K562 (cell line): ENCODE data around the gene USP2. TPM values are rescaled to one million over a fixed set of nuclear protein-coding genes. Genes with fewer than 3 reads are reported as not detected.

Experiments
- ATAC-seq: fragments of 200-7000 bp; cut with Tn5 transposase; 3 replicates; pipeline ENCODE4 v1.9.1; 2020; ENCODE audit warnings: moderate library complexity
- BruUV-seq: library from RNA; stranded (reverse); fragments of 400-500 nt; replicated peaks from 2 replicates; lab custom pipeline; 2021; lab: Mats Ljungman, UMichigan
- CTCF ChIA-PET: fragments of 300-600 bp; formaldehyde crosslinking; extraction: SDS; loops from one replicate; lab custom pipeline; 2021; ENCODE audit warnings: low intra/inter-chr PET ratio; lab: Yijun Ruan, JAX
- POLR2A ChIA-PET: fragments of 300-600, 350-650 bp; sonication (Branson Sonifier 250); formaldehyde crosslinking; extraction: SDS; loops from one replicate; lab custom pipeline; 2021; ENCODE audit warnings: antibody characterized with exemption, inconsistent platforms; lab: Yijun Ruan, JAX
- DNase-seq, 4 experiments: peaks; one replicate each; pipeline versions ENCODE4 v3.0.0 to v3.0.0-alpha.2; 2011 to 2018; ENCODE audit warnings: low spot score in 3 of 4, mixed read lengths in 3 of 4; ENCODE audit errors: extremely low read depth in 1 of 4
- FAIRE-seq: peaks from 2 replicates; lab custom pipeline; 2011; peaks lifted over from hg19 to GRCh38; lab: Jason Lieb, UNC
- H2AFZ ChIP-seq: 2 replicates; pipeline ENCODE4 v1.6.0; 2011; ENCODE audit warnings: low read depth, low read length, control low read depth, inconsistent platforms
- H3K27ac ChIP-seq: fragments of 200-600 bp; 3 replicates; pipeline ENCODE4 v1.8.0; 2011; ENCODE audit warnings: low read depth, mild to moderate bottlenecking, control low read depth, inconsistent platforms, low read length, moderate library complexity, mixed read lengths; ENCODE audit errors: extremely low read depth
- H3K27me3 ChIP-seq, 2 experiments: fragments of 300-600 bp in 1 of 2; 2 replicates in 1 of 2; 3 replicates in 1 of 2; pipeline versions ENCODE4 v1.6.0 to v1.8.0; 2011; ENCODE audit warnings: inconsistent platforms in 2 of 2, low read length in 2 of 2, mild to moderate bottlenecking in 1 of 2, mixed read lengths in 1 of 2, moderate library complexity in 1 of 2; ENCODE audit not compliant: control insufficient read depth in 2 of 2, insufficient read depth in 2 of 2
- H3K36me3 ChIP-seq: fragments of 300-600 bp; 3 replicates; pipeline ENCODE4 v1.8.0; 2011; ENCODE audit warnings: mild to moderate bottlenecking, low read length, inconsistent platforms; ENCODE audit not compliant: control insufficient read depth, insufficient read depth
- H3K4me1 ChIP-seq, 2 experiments: fragments of 200-600 bp in 1 of 2; replicated peaks in 1 of 2; 2 replicates in 1 of 2; 3 replicates in 1 of 2; pipeline versions ENCODE4 v1.5.1 to v1.8.0; 2011; ENCODE audit warnings: inconsistent platforms in 2 of 2, low read length in 2 of 2, mild to moderate bottlenecking in 1 of 2, mixed read lengths in 1 of 2, moderate library complexity in 1 of 2; ENCODE audit not compliant: control insufficient read depth in 2 of 2, insufficient read depth in 2 of 2
- H3K4me2 ChIP-seq: 2 replicates; pipeline ENCODE4 v1.6.1; 2011; ENCODE audit warnings: low read length, control low read depth, inconsistent platforms, mixed read lengths; ENCODE audit not compliant: insufficient read depth
- H3K4me3 ChIP-seq: fragments of 200-600 bp; sonication (generic), shearing (Covaris generic); 2 replicates; pipeline ENCODE4 v1.5.1; 2016; ENCODE audit warnings: control low read depth, inconsistent platforms
- H3K79me2 ChIP-seq: fragments of 200-600 bp; 3 replicates; pipeline ENCODE4 v1.8.0; 2011; ENCODE audit warnings: low read length, inconsistent platforms; ENCODE audit not compliant: control insufficient read depth, insufficient read depth
- H3K9ac ChIP-seq, 2 experiments: 2 replicates each; pipeline versions ENCODE4 v1.6.0 to v1.6.1; 2011; ENCODE audit warnings: low read depth in 2 of 2, low read length in 2 of 2, control low read depth in 1 of 2, inconsistent platforms in 1 of 2, mild to moderate bottlenecking in 1 of 2, mixed read lengths in 1 of 2; ENCODE audit not compliant: insufficient read depth in 1 of 2
- H3K9me1 ChIP-seq: one replicate; pipeline ENCODE4 v1.6.0; 2011; ENCODE audit warnings: inconsistent platforms, mild to moderate bottlenecking, low read length, moderate library complexity; ENCODE audit not compliant: control insufficient read depth, insufficient read depth
- H3K9me3 ChIP-seq: replicated peaks from 2 replicates; pipeline ENCODE4 v1.5.1; 2011; ENCODE audit warnings: low read depth, low read length, inconsistent platforms; ENCODE audit not compliant: control insufficient read depth, insufficient read depth
- H4K20me1 ChIP-seq: replicated peaks from 2 replicates; pipeline ENCODE4 v1.6.1; 2011; ENCODE audit warnings: low read length, inconsistent platforms, mixed read lengths; ENCODE audit not compliant: control insufficient read depth, insufficient read depth
- ATF4 ChIP-seq: fragments of 450-650 bp; formaldehyde crosslinking; IDR thresholded peaks from 2 replicates; pipeline ENCODE4 v1.4.0; 2022; ENCODE audit warnings: mild to moderate bottlenecking, moderate library complexity
- ETV5 ChIP-seq: sonication (generic); formaldehyde crosslinking; IDR thresholded peaks from 2 replicates; pipeline ENCODE4 v1.4.0; 2020; ENCODE audit warnings: low read depth, mild to moderate bottlenecking, missing genetic modification reagents
- HMGN3 ChIP-seq: IDR thresholded peaks from 2 replicates; pipeline ENCODE4 v1.6.1; 2011; ENCODE audit warnings: borderline replicate concordance, low read depth, mild to moderate bottlenecking, mixed read lengths, low read length; ENCODE audit not compliant: insufficient read length; ENCODE audit errors: extremely low read depth
- HNRNPL ChIP-seq: fragments of 200-400 bp; formaldehyde crosslinking; IDR thresholded peaks from 2 replicates; pipeline ENCODE4 v1.6.1; 2017; ENCODE audit warnings: low read depth, mild to moderate bottlenecking, low read length
- NR2C2 ChIP-seq, 2 experiments: fragments of 200-800 bp in 1 of 2; sonication (Bioruptor generic) in 1 of 2; sonication (generic) in 1 of 2; formaldehyde crosslinking in 1 of 2; IDR thresholded peaks; 2 replicates each; pipeline versions ENCODE4 v1.6.1 to v1.8.0; 2016 to 2022; ENCODE audit warnings: mild to moderate bottlenecking in 1 of 2, missing compliant biosample characterization in 1 of 2, missing genetic modification characterization in 1 of 2, missing genetic modification reagents in 1 of 2
- PHF8 ChIP-seq: fragments of 200-600 bp; sonication (generic); IDR thresholded peaks from 2 replicates; pipeline ENCODE4 v1.6.1; 2012; ENCODE audit warnings: mixed run types, mild to moderate bottlenecking, inconsistent platforms, low read length, moderate library complexity, borderline replicate concordance
- POLR2AphosphoS2 ChIP-seq: IDR thresholded peaks from 2 replicates; pipeline ENCODE4 v1.6.1; 2012; ENCODE audit warnings: low read length, improper control_type of control experiment
- RERE ChIP-seq: sonication (generic); formaldehyde crosslinking; IDR thresholded peaks from 2 replicates; pipeline ENCODE4 v1.8.0; 2023; ENCODE audit warnings: missing genetic modification reagents, mild to moderate bottlenecking, borderline replicate concordance
- ZNF282 ChIP-seq: sonication (generic); formaldehyde crosslinking; IDR thresholded peaks from 2 replicates; pipeline ENCODE4 v1.8.1; 2023; ENCODE audit warnings: missing genetic modification reagents
- ZNF354B ChIP-seq: fragments of 250-450 bp; sonication (Bioruptor Pico); IDR thresholded peaks from 2 replicates; pipeline ENCODE4 v1.4.0; 2020
- ZNF695 ChIP-seq: fragments of 450-650 bp; formaldehyde crosslinking; IDR thresholded peaks from 2 replicates; pipeline ENCODE4 v1.4.0; 2020; ENCODE audit warnings: mild to moderate bottlenecking, moderate library complexity
- WGBS: fragments of 100-300 bp; shearing (Covaris generic); methylation state at CpG from one replicate; pipeline ENCODE4 v1.1.6; 2016; ENCODE audit warnings: low coverage, mixed read lengths; ENCODE audit not compliant: insufficient coverage; ENCODE audit errors: missing lambda C conversion rate; 5-methylcytosine and 5-hydroxymethylcytosine counted together
- in situ Hi-C: fragments of 300-500 bp; cut with MboI; formaldehyde crosslinking; loops from 4 replicates; pipeline ENCODE4 v1.15.0; 2018; ENCODE audit warnings: inconsistent platforms, mixed read lengths
- intact Hi-C: fragments of 100-400 bp; cut with micrococcal nuclease; formaldehyde crosslinking; loops from 2 replicates; pipeline ENCODE4 v1.14.2; 2022
- polyA plus RNA-seq, 8 experiments: library from polyadenylated mRNA; depleted of rRNA in 4 of 8; stranded (reverse) in 5 of 8; unstranded in 3 of 8; fragments of >200 nt; fragmentation: Nextera tagmentation in 2 of 8; fragmentation: Illumina TruSeq in 1 of 8; extraction: Ambion mirVana in 2 of 8; extraction: Trizol in 1 of 8; gene quantifications; 2 replicates each; pipeline versions ENCODE4 v1.2.1 to v1.2.3, GENCODE V29; 2011 to 2014; ENCODE audit warnings: inconsistent platforms in 1 of 8, missing spikeins in 1 of 8
- total RNA-seq, 7 experiments: library from RNA; depleted of rRNA in 6 of 7; stranded (reverse); fragments of >200 nt in 6 of 7; fragmentation: Illumina TruSeq in 2 of 7; extraction: Trizol in 2 of 7; gene quantifications; 2 replicates each; pipeline versions ENCODE4 v1.2.1 to v1.2.3, GENCODE V29; 2011 to 2021; ENCODE audit warnings: low replicate concordance in 1 of 7
- TF ChIP-seq, protein P1 (sequence below), 2 experiments: IDR thresholded peaks; 2 replicates each; pipeline ENCODE4 v1.6.1; 2011; ENCODE audit warnings: borderline replicate concordance in 1 of 2, control low read depth in 1 of 2, low read depth in 1 of 2, low read length in 1 of 2, mild to moderate bottlenecking in 1 of 2, mixed read lengths in 1 of 2, moderate library complexity in 1 of 2; ENCODE audit not compliant: insufficient read depth in 1 of 2, insufficient read length in 1 of 2, poor library complexity in 1 of 2, severe bottlenecking in 1 of 2; ENCODE audit errors: extremely low read depth in 1 of 2

USP2 gene
- total and polyA plus RNA-seq, 9 of the 15 experiments (the other 6 are each of a cell fraction or from before 2014, with no cell fraction given), result 2.8 to 16.9 (median 3.9) TPM

DNA sequence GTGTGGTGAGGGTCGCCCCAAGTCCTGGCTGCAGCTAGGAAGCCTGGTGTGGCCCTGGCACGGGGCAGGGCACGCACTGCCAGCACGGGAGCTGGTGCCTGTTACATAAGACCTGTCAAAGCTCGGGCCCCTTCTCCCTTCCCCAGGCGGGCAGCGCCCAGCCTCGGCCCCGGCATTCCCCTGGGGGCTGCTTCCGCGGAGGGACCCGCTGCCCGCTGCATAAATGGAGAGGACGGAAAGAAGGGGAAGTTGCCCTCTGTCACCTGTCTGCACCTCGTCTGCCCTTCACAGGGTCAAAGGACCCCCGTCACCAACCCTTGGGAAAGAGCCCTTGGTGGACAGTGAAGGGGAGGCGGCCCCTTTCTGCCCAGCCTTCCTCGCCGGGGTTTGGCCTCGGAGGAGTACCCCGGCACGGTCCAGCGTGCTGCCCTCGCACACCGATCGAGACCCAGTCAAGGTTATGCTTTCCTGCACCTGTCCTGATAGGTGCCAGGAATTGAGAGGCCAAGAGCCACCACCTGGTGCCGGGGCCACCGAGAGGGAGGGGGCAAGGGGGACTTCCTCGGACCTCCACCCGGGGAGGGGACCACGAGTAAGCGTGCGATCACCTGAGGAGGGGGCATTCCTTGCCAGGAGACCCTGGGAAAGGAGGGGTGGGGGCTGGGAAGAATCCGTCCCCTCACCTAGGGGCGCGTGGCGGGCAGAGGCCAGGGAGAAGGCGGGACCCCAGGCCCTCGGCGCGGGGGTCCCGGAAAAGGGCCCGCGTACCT is 18.2 kb downstream of the USP2 start:
- H3K79me2 ChIP-seq, result peaks cover 18% of the 10 kb centered on the region; the same call in 2 of the 3 replicates
- no peaks in the 10 kb centered on the region for H3K27me3 ChIP-seq
- intact Hi-C loops, result no loop called here
- CTCF ChIA-PET, result no interaction called here
- peaks cover 56 to 57% of the 10 kb centered on the region in 2 experiments for H3K4me1 ChIP-seq
- no peaks in the 10 kb centered on the region for H4K20me1 ChIP-seq
- peak overlapping the region; percentile 40 for H3K4me3 ChIP-seq
- no peaks in the 10 kb centered on the region for H3K9me3 ChIP-seq
- FAIRE-seq (no peak), DNase-seq (peak in 1 of 4 experiments; percentile 22), ATAC-seq (no peak)
- H2AFZ ChIP-seq, result no peak overlapping the region; the same call in 1 of the 2 replicates
- in situ Hi-C loops, result no loop called here
- H3K9ac ChIP-seq, result peak overlapping the region; percentile 37 to 93; a peak in 3 of 4 replicates
- H3K27ac ChIP-seq, result peak overlapping the region; percentile 73; the same call in 1 of the 3 replicates
- peaks cover 17% of the 10 kb centered on the region for H3K36me3 ChIP-seq
- peak overlapping the region; percentile 53 for H3K4me2 ChIP-seq
- POLR2A ChIA-PET, result interaction anchor here (0.6 to 3.0 kb wide), 4 partner anchors 12 to 261 kb away, joined by 3 to 24 read pairs (median 3); no protein-coding TSS in a partner anchor
- BruUV-seq, result no TSS peak
- 50% methylated on average over 19 of the region's 44 CpGs for WGBS
- peaks cover 5% of the 10 kb centered on the region for H3K9me1 ChIP-seq
- TF ChIP-seq ZNF354B, result no peak
- no peak for TF ChIP-seq RERE (CRISPR knock-in tag)
- TF ChIP-seq NR2C2 (CRISPR knock-in tag; IDR thresholded peaks at IDR 0.05), result no peak
- no peak for TF ChIP-seq NR2C2 (tag; IDR thresholded peaks at IDR 0.05)
- TF ChIP-seq POLR2AphosphoS2, result no peak
- TF ChIP-seq, protein P1, sequence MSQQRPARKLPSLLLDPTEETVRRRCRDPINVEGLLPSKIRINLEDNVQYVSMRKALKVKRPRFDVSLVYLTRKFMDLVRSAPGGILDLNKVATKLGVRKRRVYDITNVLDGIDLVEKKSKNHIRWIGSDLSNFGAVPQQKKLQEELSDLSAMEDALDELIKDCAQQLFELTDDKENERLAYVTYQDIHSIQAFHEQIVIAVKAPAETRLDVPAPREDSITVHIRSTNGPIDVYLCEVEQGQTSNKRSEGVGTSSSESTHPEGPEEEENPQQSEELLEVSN (IDR thresholded peaks at IDR 0.05; ENCODE audit: borderline replicate concordance in 1 of 2, extremely low read depth in 1 of 2, insufficient read depth in 1 of 2, insufficient read length in 1 of 2, low read depth in 1 of 2, low read length in 1 of 2, poor library complexity in 1 of 2, severe bottlenecking in 1 of 2), result peak in 1 of 2 experiments; percentile 58
- no peak for TF ChIP-seq ATF4 (CRISPR knock-in tag)
- no peak for TF ChIP-seq ZNF282
- TF ChIP-seq PHF8, result no peak
- no peak for TF ChIP-seq ZNF695
- no peak for TF ChIP-seq ETV5 (CRISPR knock-in tag)
- TF ChIP-seq HMGN3, result peak; percentile 3
- 0 out of 2 replicates have a peak, but pooled peaks have one; percentile 30 for TF ChIP-seq HNRNPL
